Endodermal cell (in vitro differentiated cells): ENCODE data around the gene BRSK1. TPM values are rescaled to one million over a fixed set of nuclear protein-coding genes. Genes with fewer than 3 reads are reported as not detected.

Experiments used
- DNase-seq: peaks from one replicate; pipeline ENCODE4 v3.0.0-alpha.2; 2017
- H3K27ac ChIP-seq: 2 replicates; pipeline ENCODE4 v1.5.1; 2013; ENCODE audit warnings: mild to moderate bottlenecking, low read depth, low read length, moderate library complexity
- H3K27me3 ChIP-seq: 2 replicates; pipeline ENCODE4 v1.6.1; 2013; ENCODE audit warnings: mild to moderate bottlenecking, low read length, moderate library complexity; ENCODE audit not compliant: insufficient read depth, control insufficient read depth, poor library complexity, severe bottlenecking
- H3K36me3 ChIP-seq: 2 replicates; pipeline ENCODE4 v1.7.0; 2013; ENCODE audit warnings: mild to moderate bottlenecking, low read length, moderate library complexity; ENCODE audit not compliant: control insufficient read depth, insufficient read depth
- H3K4me1 ChIP-seq: one replicate; pipeline ENCODE4 v1.7.0; 2013; ENCODE audit warnings: low read length; ENCODE audit not compliant: control insufficient read depth, insufficient read depth
- H3K4me3 ChIP-seq: 2 replicates; pipeline ENCODE4 v1.5.1; 2013; ENCODE audit warnings: mild to moderate bottlenecking, low read length, moderate library complexity
- H3K9ac ChIP-seq: 2 replicates; pipeline ENCODE4 v1.6.1; 2013; ENCODE audit warnings: mild to moderate bottlenecking, low read length, moderate library complexity; ENCODE audit not compliant: poor library complexity, severe bottlenecking; ENCODE audit errors: extremely low read depth
- H3K9me3 ChIP-seq: 2 replicates; pipeline ENCODE4 v1.6.1; 2013; ENCODE audit warnings: mild to moderate bottlenecking, low read length, moderate library complexity; ENCODE audit not compliant: control insufficient read depth
- H3K27ac Mint-ChIP-seq: 2 replicates; pipeline ENCODE4 v1.8.0; 2020; ENCODE audit warnings: mixed read lengths
- H3K27me3 Mint-ChIP-seq: 2 replicates; pipeline ENCODE4 v1.8.0; 2021; ENCODE audit warnings: mild to moderate bottlenecking, mixed read lengths; ENCODE audit not compliant: insufficient read depth
- H3K36me3 Mint-ChIP-seq: 2 replicates; pipeline ENCODE4 v1.8.0; 2020; ENCODE audit warnings: low read depth, mixed read lengths
- H3K4me1 Mint-ChIP-seq: 2 replicates; pipeline ENCODE4 v1.8.0; 2020; ENCODE audit warnings: mixed read lengths
- H3K4me3 Mint-ChIP-seq: 2 replicates; pipeline ENCODE4 v1.8.0; 2020; ENCODE audit warnings: mild to moderate bottlenecking, moderate library complexity, mixed read lengths
- H3K9me3 Mint-ChIP-seq: 2 replicates; pipeline ENCODE4 v1.8.0; 2020; ENCODE audit warnings: mild to moderate bottlenecking, mixed read lengths
- WGBS, 2 experiments: methylation state at CpG; one replicate each; pipeline versions ENCODE4 v1.1.5 to v1.1.7; 2013; ENCODE audit warnings: missing lambda C conversion rate in 2 of 2, mixed read lengths in 1 of 2; ENCODE audit not compliant: insufficient coverage in 1 of 2, insufficient read length in 1 of 2; 5-methylcytosine and 5-hydroxymethylcytosine counted together
- total RNA-seq, 2 donors: library from RNA; stranded (reverse); fragmentation: NEBNext Ultra II Directional in 1 of 2; extraction: Animal tissue kit (Norgen Biotek cat#: 25700) in 1 of 2; gene quantifications; 2 replicates in 1 of 2; 3 replicates in 1 of 2; pipeline ENCODE4 v1.2.1, GENCODE V29; 2021
- TF ChIP-seq, protein P1 (sequence below): fragments of 200-600 bp; sonication (generic); conservative IDR thresholded peaks from 2 replicates; pipeline ENCODE4 v1.5.0; 2021; ENCODE audit warnings: antibody characterized with exemption, mild to moderate bottlenecking

The BRSK1 gene
- total RNA-seq, 2 donors from 2014 or later = 75.9 to 91.4 TPM

DNA sequence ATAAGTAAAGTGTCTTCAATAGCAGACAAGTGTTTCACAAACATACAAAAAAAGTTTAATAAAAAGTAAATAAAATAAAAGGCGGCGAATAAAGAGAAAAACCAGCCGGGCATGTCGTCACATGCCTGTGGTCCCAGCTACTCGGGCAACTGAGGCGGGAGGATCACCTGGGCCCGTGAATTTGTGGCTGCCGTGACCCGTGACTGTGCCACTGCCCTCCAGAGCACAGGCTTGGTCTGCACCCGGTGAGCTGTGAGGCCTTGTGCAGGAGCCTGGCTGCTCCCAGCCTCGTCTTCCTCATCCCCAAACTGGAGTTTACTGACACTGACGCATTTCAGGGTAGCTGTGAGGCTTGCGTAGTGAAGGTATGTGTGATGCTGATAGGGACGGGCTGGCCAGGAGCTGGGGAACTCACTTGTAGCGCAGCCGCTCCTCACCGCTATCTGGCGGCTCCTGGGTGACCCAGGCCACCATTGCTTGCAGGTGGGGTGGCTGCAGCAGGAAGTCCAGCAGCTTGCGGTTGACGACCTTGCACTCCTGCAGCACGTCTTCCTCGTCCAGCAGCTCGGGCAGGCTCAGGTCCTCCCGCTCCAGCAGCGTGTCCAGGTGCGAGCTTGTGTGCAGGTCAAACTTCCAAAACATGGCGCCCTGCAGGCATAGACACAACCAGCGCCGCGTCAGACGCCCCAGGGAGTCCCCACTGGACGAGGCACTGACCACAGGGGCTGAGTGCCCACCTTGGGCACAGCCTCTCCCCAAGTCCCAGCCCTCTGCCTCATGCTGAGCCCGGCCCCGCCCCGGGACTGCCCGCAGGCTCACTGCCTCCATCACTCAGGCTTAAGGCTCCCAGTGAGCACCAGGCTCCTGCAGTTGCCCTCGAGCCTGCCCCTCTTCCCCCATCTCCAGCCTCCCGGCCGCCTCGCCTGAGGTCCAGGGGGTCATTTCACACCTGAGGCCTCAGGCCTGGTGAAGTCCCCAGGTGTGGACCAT is 37.0 kb upstream of the BRSK1 start:
- Histone ChIP-seq H3K9ac (no peak overlapping the region), H3K27me3 (no peaks in the 10 kb centered on the region), H3K4me1 (no peaks in the 10 kb centered on the region), H3K4me3 (no peak overlapping the region), H3K36me3 (peaks cover 33% of the 10 kb centered on the region), H3K9me3 (no peaks in the 10 kb centered on the region), H3K27ac (peak overlapping the region; percentile 32)
- Mint-ChIP-seq H3K27ac (no peak overlapping the region), H3K4me3 (no peak overlapping the region), H3K36me3 (peaks cover 28% of the 10 kb centered on the region), H3K9me3 (no peaks in the 10 kb centered on the region), H3K27me3 (no peaks in the 10 kb centered on the region), H3K4me1 (peaks cover 3% of the 10 kb centered on the region)
- TF ChIP-seq, protein P1, sequence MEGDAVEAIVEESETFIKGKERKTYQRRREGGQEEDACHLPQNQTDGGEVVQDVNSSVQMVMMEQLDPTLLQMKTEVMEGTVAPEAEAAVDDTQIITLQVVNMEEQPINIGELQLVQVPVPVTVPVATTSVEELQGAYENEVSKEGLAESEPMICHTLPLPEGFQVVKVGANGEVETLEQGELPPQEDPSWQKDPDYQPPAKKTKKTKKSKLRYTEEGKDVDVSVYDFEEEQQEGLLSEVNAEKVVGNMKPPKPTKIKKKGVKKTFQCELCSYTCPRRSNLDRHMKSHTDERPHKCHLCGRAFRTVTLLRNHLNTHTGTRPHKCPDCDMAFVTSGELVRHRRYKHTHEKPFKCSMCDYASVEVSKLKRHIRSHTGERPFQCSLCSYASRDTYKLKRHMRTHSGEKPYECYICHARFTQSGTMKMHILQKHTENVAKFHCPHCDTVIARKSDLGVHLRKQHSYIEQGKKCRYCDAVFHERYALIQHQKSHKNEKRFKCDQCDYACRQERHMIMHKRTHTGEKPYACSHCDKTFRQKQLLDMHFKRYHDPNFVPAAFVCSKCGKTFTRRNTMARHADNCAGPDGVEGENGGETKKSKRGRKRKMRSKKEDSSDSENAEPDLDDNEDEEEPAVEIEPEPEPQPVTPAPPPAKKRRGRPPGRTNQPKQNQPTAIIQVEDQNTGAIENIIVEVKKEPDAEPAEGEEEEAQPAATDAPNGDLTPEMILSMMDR = no peak
- no peak for DNase-seq
- WGBS, 2 experiments = 92 to 93% methylated on average over 31 to 40 of the region's 40 CpGs

DNA sequence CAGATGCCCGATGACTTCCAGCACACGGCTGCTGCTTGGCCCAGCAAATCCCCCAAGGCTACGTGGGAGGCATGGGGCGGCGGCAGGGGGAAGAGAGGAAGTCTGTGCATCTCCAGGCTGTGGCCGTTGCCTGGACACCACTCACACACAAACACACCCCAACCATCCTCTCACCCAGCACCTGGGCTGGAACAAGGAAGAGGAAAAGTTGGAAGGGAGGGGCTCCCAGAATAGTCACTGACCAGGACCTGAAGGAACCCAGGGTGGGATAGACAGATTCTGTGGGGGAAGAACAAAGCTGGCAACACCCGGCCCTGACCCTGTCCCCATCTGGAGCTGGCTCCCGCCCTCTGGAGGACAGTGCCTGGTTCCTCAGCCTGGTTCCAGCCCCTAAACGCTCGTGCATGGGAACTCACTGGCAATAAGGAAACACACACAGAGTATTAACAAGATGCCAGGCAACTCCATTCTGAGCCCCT is 36.1 kb upstream of the BRSK1 start:
- H3K27ac ChIP-seq = no peak overlapping the region
- Mint-ChIP-seq H3K36me3 (peaks cover 25% of the 10 kb centered on the region), H3K4me3 (no peak overlapping the region), H3K9me3 (no peaks in the 10 kb centered on the region), H3K27me3 (no peaks in the 10 kb centered on the region), H3K27ac (no peak overlapping the region), H3K4me1 (peaks cover 4% of the 10 kb centered on the region)
- no peaks in the 10 kb centered on the region for H3K4me1 ChIP-seq
- WGBS, 2 experiments = 90 to 93% methylated on average over 7 to 9 of the region's 10 CpGs
- H3K9ac ChIP-seq = no peak overlapping the region
- no peaks in the 10 kb centered on the region for H3K27me3 ChIP-seq
- H3K4me3 ChIP-seq = no peak overlapping the region
- TF ChIP-seq, protein P1 = no peak
- H3K9me3 ChIP-seq = no peaks in the 10 kb centered on the region
- no peak for DNase-seq
- peaks cover 29% of the 10 kb centered on the region for H3K36me3 ChIP-seq

DNA sequence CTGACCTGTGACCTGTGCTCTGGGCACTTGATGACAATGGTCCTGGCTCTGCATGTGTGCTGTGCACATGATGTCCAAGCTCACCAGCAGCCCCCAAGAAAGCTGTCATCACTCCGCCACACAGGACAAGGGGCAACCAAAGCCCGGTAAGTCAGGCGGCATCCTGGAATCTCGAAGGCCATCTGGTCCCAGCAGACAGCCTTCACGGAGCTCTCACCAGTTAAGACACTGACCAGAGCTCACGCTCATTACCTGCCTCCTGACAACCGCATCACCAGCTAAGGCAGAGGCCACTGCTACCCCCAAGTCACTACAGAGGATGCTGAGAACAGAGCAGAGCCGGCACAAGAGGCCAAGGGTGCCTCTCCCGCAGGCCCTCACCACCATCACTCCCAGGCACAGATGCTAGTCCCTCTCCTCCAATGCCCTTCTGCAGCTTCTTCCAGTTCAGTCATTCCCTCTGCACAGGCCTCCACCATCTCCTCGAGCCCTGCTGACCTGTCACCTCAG is 35.6 kb upstream of the BRSK1 start:
- Mint-ChIP-seq H3K27me3 (no peaks in the 10 kb centered on the region), H3K36me3 (peaks cover 21% of the 10 kb centered on the region), H3K9me3 (no peaks in the 10 kb centered on the region), H3K4me3 (no peak overlapping the region), H3K27ac (peak overlapping the region; percentile 29), H3K4me1 (peaks cover 4% of the 10 kb centered on the region)
- H3K27ac ChIP-seq = no peak overlapping the region
- TF ChIP-seq, protein P1 = no peak
- WGBS, 2 experiments = 91 to 96% methylated on average over 6 to 10 of the region's 10 CpGs
- H3K9me3 ChIP-seq = no peaks in the 10 kb centered on the region
- no peak for DNase-seq
- H3K9ac ChIP-seq = no peak overlapping the region
- H3K4me3 ChIP-seq = no peak overlapping the region
- no peaks in the 10 kb centered on the region for H3K4me1 ChIP-seq
- peaks cover 30% of the 10 kb centered on the region for H3K36me3 ChIP-seq
- no peaks in the 10 kb centered on the region for H3K27me3 ChIP-seq
